Neutrophil (primary cell): ENCODE data around the gene WDR7.
A peak's percentile ranks its signal among the peaks of the same experiment; 100 is the strongest.

Experiments used
- H3K27ac ChIP-seq: fragments of 200-600 bp; sonication (generic); 2 replicates; pipeline ENCODE4 v1.5.1; 2016; ENCODE audit warnings: mild to moderate bottlenecking, moderate library complexity
- H3K27me3 ChIP-seq: fragments of 200-600 bp; sonication (generic); 2 replicates; pipeline ENCODE4 v1.6.0; 2016; ENCODE audit warnings: mild to moderate bottlenecking
- H3K36me3 ChIP-seq: fragments of 200-600 bp; sonication (generic); 2 replicates; pipeline ENCODE4 v1.5.1; 2017
- H3K4me1 ChIP-seq, 2 experiments: fragments of 200-600 bp in 1 of 2; sonication (generic) in 1 of 2; 1 replicate in 1 of 2; 2 replicates in 1 of 2; pipeline versions ENCODE4 v1.5.1 to v1.6.1; 2013 to 2016; ENCODE audit warnings: low read depth in 1 of 2, low read length in 1 of 2, mild to moderate bottlenecking in 1 of 2, moderate library complexity in 1 of 2; ENCODE audit not compliant: control insufficient read depth in 1 of 2, insufficient read depth in 1 of 2
- H3K4me3 ChIP-seq, 2 experiments: fragments of 200-600 bp in 1 of 2; sonication (generic) in 1 of 2; 1 replicate in 1 of 2; 2 replicates in 1 of 2; pipeline ENCODE4 v1.5.1; 2013 to 2016; ENCODE audit warnings: low read depth in 1 of 2, low read length in 1 of 2, mild to moderate bottlenecking in 1 of 2, moderate library complexity in 1 of 2
- H3K9me3 ChIP-seq: fragments of 200-600 bp; sonication (generic); 2 replicates; pipeline ENCODE4 v1.5.1; 2016
- TF ChIP-seq, protein P1 (sequence below): fragments of 200-600 bp; sonication (generic); IDR thresholded peaks from 2 replicates; pipeline ENCODE4 v1.5.1; 2016; ENCODE audit warnings: antibody characterized with exemption

Gene WDR7

DNA sequence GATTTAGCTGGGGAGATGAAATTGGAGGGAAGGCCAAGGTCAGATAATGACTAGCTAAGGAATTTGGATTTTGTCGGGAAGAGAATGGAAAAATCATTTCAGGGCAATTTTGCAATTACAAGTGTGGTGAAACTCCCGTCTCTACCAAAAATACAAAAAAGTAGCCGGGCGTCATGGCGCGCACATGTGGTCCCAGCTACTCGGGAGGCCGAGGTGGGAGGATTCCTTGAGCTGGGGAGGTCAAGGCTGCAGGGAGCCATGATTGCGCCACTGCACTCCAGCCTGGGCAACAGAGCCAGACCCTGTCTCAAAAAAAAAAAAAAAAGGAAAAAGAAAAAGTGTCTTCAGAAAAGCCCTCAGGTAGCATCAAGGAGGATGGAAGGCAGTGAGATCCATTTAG lies 11.6 kb upstream of the WDR7 start:
- H3K9me3 ChIP-seq = no peaks in the 10 kb centered on the region
- H3K27me3 ChIP-seq = no peaks in the 10 kb centered on the region
- no peaks in the 10 kb centered on the region for H3K36me3 ChIP-seq
- no peak overlapping the region for H3K4me3 ChIP-seq
- TF ChIP-seq, protein P1, sequence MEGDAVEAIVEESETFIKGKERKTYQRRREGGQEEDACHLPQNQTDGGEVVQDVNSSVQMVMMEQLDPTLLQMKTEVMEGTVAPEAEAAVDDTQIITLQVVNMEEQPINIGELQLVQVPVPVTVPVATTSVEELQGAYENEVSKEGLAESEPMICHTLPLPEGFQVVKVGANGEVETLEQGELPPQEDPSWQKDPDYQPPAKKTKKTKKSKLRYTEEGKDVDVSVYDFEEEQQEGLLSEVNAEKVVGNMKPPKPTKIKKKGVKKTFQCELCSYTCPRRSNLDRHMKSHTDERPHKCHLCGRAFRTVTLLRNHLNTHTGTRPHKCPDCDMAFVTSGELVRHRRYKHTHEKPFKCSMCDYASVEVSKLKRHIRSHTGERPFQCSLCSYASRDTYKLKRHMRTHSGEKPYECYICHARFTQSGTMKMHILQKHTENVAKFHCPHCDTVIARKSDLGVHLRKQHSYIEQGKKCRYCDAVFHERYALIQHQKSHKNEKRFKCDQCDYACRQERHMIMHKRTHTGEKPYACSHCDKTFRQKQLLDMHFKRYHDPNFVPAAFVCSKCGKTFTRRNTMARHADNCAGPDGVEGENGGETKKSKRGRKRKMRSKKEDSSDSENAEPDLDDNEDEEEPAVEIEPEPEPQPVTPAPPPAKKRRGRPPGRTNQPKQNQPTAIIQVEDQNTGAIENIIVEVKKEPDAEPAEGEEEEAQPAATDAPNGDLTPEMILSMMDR = no peak
- H3K4me1 ChIP-seq = peaks cover 24 to 28% of the 10 kb centered on the region in 2 experiments
- peak overlapping the region; percentile 98 for H3K27ac ChIP-seq

DNA sequence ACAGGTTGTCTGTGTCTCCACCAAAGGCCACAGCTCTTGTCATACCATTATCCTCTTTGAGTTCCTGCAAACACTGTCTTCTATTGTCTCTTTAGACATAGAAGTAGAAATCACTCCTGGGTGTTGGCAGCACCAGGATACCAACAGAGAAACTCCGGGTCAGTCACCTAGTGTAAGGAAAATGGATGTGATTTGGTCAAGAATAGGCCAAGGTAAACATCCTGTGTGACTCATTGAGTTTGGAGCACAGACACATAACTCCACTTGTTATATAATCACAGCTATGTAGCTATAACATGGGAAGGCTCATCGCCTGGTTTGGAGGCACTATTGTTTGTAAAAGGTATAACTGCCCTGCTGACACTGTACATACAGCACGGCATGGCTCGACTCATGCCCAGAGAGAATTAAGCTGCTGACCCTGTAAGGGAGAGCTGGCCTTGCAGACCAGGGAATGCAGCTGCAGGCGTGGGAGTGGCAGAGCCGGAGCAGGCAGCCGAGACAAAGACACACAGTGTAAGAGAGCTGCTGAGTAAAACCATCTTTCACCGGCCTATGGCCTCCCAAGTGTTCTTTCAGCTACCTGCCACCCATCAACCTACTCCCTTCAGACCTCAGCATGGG lies 9.3 kb upstream of the WDR7 start:
- TF ChIP-seq, protein P1 = no peak
- Histone ChIP-seq H3K4me1 (peaks cover 20% of the 10 kb centered on the region in 2 experiments), H3K27me3 (no peaks in the 10 kb centered on the region), H3K36me3 (no peaks in the 10 kb centered on the region), H3K4me3 (no peak overlapping the region), H3K27ac (no peak overlapping the region), H3K9me3 (no peaks in the 10 kb centered on the region)

GRCh38 chr18:56643381-56643780 lies 7.8 kb upstream of the WDR7 start:
- no peaks in the 10 kb centered on the region for H3K27me3 ChIP-seq
- TF ChIP-seq, protein P1 = no peak
- no peaks in the 10 kb centered on the region for H3K9me3 ChIP-seq
- H3K4me1 ChIP-seq = peaks cover 7% of the 10 kb centered on the region in 2 experiments
- no peaks in the 10 kb centered on the region for H3K36me3 ChIP-seq
- no peak overlapping the region for H3K27ac ChIP-seq
- H3K4me3 ChIP-seq = no peak overlapping the region

GRCh38 chr18:56645415-56646016 lies 5.6 kb upstream of the WDR7 start:
- H3K36me3 ChIP-seq = no peaks in the 10 kb centered on the region
- peaks cover 1 to 2% of the 10 kb centered on the region in 2 experiments for H3K4me1 ChIP-seq
- H3K27ac ChIP-seq = no peak overlapping the region
- no peaks in the 10 kb centered on the region for H3K9me3 ChIP-seq
- H3K4me3 ChIP-seq = no peak overlapping the region
- H3K27me3 ChIP-seq = no peaks in the 10 kb centered on the region
- TF ChIP-seq, protein P1 = peak; percentile 17

- Histone ChIP-seq H3K9me3 (no peaks in the 10 kb centered on the region), H3K27me3 (no peaks in the 10 kb centered on the region), H3K27ac (no peak overlapping the region), H3K4me3 (no peak overlapping the region), H3K4me1 (peaks cover 14% of the 10 kb centered on the region in 2 experiments), H3K36me3 (no peaks in the 10 kb centered on the region)
- TF ChIP-seq, protein P1 = no peak
Measured at GRCh38 chr18:56647071-56647470, 4.1 kb upstream of the WDR7 start.
